Measurements from ENCODE around the gene SLC6A8.
"Not testable (repeated sequence)": the region's sequence is repeated elsewhere in the genome, so short reads cannot be mapped to it uniquely, and the experiment has no call there.

The SLC6A8 gene

GRCh38 chrX:153672531-153673427 lies 14.9 kb upstream of the SLC6A8 start:
- DNase-seq = no peak
- TF ChIP-seq POLR2A (IDR thresholded peaks at IDR 0.05; ENCODE audit: low read length) (no peak), GATA1 (IDR thresholded peaks at IDR 0.05; ENCODE audit: low read depth, low read length) (no peak)

GRCh38 chrX:153673428-153674218 lies 14.1 kb upstream of the SLC6A8 start, which contains the start of gene PNCK:
PNCK (minus strand) TSS chrX:153673813; CDS start chrX:153673076, 737 bp downstream.
- TF ChIP-seq POLR2A (IDR thresholded peaks at IDR 0.05; ENCODE audit: low read length) (no peak), GATA1 (IDR thresholded peaks at IDR 0.05; ENCODE audit: low read depth, low read length) (no peak)
- DNase-seq = no peak

- TF ChIP-seq GATA1 (IDR thresholded peaks at IDR 0.05; ENCODE audit: low read depth, low read length) (no peak), POLR2A (IDR thresholded peaks at IDR 0.05; ENCODE audit: low read length) (no peak)
- DNase-seq = no peak
These were observed 13.4 kb upstream of the SLC6A8 start for GRCh38 chrX:153674219-153674851.

GRCh38 chrX:153681175-153681574 lies 6.6 kb upstream of the SLC6A8 start:
- TF ChIP-seq GATA1 (IDR thresholded peaks at IDR 0.05; ENCODE audit: low read depth, low read length) = no peak
- TF ChIP-seq POLR2A (IDR thresholded peaks at IDR 0.05; ENCODE audit: low read length) = no peak
- DNase-seq = no peak

- not testable (repeated sequence) for DNase-seq
These were observed 4.2 kb upstream of the SLC6A8 start for GRCh38 chrX:153683486-153683885.

- TF ChIP-seq POLR2A (IDR thresholded peaks at IDR 0.05; ENCODE audit: low read length) (no peak), GATA1 (IDR thresholded peaks at IDR 0.05; ENCODE audit: low read depth, low read length) (no peak)
- no peak for DNase-seq
These were observed 3.1 kb upstream of the SLC6A8 start for GRCh38 chrX:153684467-153685155.

- no peak for DNase-seq
- TF ChIP-seq GATA1 (IDR thresholded peaks at IDR 0.05; ENCODE audit: low read depth, low read length) (no peak), POLR2A (IDR thresholded peaks at IDR 0.05; ENCODE audit: low read length) (no peak)
These were observed 2.6 kb upstream of the SLC6A8 start for GRCh38 chrX:153685156-153685536.

- TF ChIP-seq POLR2A (IDR thresholded peaks at IDR 0.05; ENCODE audit: low read length) = no peak
- no peak for TF ChIP-seq GATA1 (IDR thresholded peaks at IDR 0.05; ENCODE audit: low read depth, low read length)
- no peak for DNase-seq
These were observed 1.7 kb upstream of the SLC6A8 start for GRCh38 chrX:153685751-153686696.

GRCh38 chrX:153686711-153687110 lies 1.0 kb upstream of the SLC6A8 start:
- no peak for TF ChIP-seq GATA1 (IDR thresholded peaks at IDR 0.05; ENCODE audit: low read depth, low read length)
- no peak for TF ChIP-seq POLR2A (IDR thresholded peaks at IDR 0.05; ENCODE audit: low read length)
- no peak for DNase-seq

GRCh38 chrX:153688071-153688470 lies 345 bp downstream of the SLC6A8 start:
- DNase-seq = peak; percentile 48 to 65
- TF ChIP-seq POLR2A (IDR thresholded peaks at IDR 0.05; ENCODE audit: low read length) = no peak
- TF ChIP-seq GATA1 (IDR thresholded peaks at IDR 0.05; ENCODE audit: low read depth, low read length) = no peak

- DNase-seq = peak; percentile 45 to 64
- no peak for TF ChIP-seq GATA1 (IDR thresholded peaks at IDR 0.05; ENCODE audit: low read depth, low read length)
- TF ChIP-seq POLR2A (IDR thresholded peaks at IDR 0.05; ENCODE audit: low read length) = no peak
These were observed 780 bp downstream of the SLC6A8 start for GRCh38 chrX:153688506-153688905.

- TF ChIP-seq GATA1 (IDR thresholded peaks at IDR 0.05; ENCODE audit: low read depth, low read length) (no peak), POLR2A (IDR thresholded peaks at IDR 0.05; ENCODE audit: low read length) (no peak)
- peak; percentile 54 to 64 for DNase-seq
These were observed 1.3 kb downstream of the SLC6A8 start for GRCh38 chrX:153688911-153689590.

Measured in erythroblast (primary cell).